Activated naive CD8-positive, alpha-beta T cell (primary cell): Measurements from ENCODE around the gene NTRK3.

ENCODE experiments used
- H3K27ac Mint-ChIP-seq: one replicate; pipeline ENCODE4 v1.8.0; 2021; ENCODE audit warnings: mixed read lengths
- H3K27me3 Mint-ChIP-seq: one replicate; pipeline ENCODE4 v1.8.0; 2021; ENCODE audit warnings: mixed read lengths
- H3K36me3 Mint-ChIP-seq: one replicate; pipeline ENCODE4 v1.8.0; 2021; ENCODE audit warnings: mixed read lengths
- H3K4me1 Mint-ChIP-seq: one replicate; pipeline ENCODE4 v1.8.0; 2021; ENCODE audit warnings: low read depth, mixed read lengths
- H3K4me3 Mint-ChIP-seq: one replicate; pipeline ENCODE4 v1.8.0; 2021; ENCODE audit warnings: mild to moderate bottlenecking, mixed read lengths
- H3K9me3 Mint-ChIP-seq: one replicate; pipeline ENCODE4 v1.8.0; 2021; ENCODE audit warnings: low read depth, mixed read lengths

NTRK3 gene

GRCh38 chr15:88003541-88004327, 252.8 kb downstream of the NTRK3 start:
- Mint-ChIP-seq H3K4me1 (no peaks in the 10 kb centered on the region), H3K4me3 (no peak overlapping the region), H3K36me3 (no peaks in the 10 kb centered on the region), H3K27ac (no peak overlapping the region), H3K9me3 (peaks cover 4% of the 10 kb centered on the region), H3K27me3 (no peaks in the 10 kb centered on the region)

GRCh38 chr15:88002706-88003105, 253.8 kb downstream of the NTRK3 start:
- Mint-ChIP-seq H3K4me1 (no peaks in the 10 kb centered on the region), H3K9me3 (peaks cover 4% of the 10 kb centered on the region), H3K36me3 (no peaks in the 10 kb centered on the region), H3K4me3 (no peak overlapping the region), H3K27ac (no peak overlapping the region), H3K27me3 (no peaks in the 10 kb centered on the region)

GRCh38 chr15:87998630-87999029, 257.9 kb downstream of the NTRK3 start:
- H3K36me3 Mint-ChIP-seq = no peaks in the 10 kb centered on the region
- peaks cover 4% of the 10 kb centered on the region for H3K9me3 Mint-ChIP-seq
- H3K4me1 Mint-ChIP-seq = no peaks in the 10 kb centered on the region
- no peaks in the 10 kb centered on the region for H3K27me3 Mint-ChIP-seq
- no peak overlapping the region for H3K27ac Mint-ChIP-seq
- H3K4me3 Mint-ChIP-seq = no peak overlapping the region

- no peaks in the 10 kb centered on the region for H3K9me3 Mint-ChIP-seq
- H3K4me1 Mint-ChIP-seq = no peaks in the 10 kb centered on the region
- H3K36me3 Mint-ChIP-seq = no peaks in the 10 kb centered on the region
- no peak overlapping the region for H3K27ac Mint-ChIP-seq
- H3K27me3 Mint-ChIP-seq = peaks cover 2% of the 10 kb centered on the region
- no peak overlapping the region for H3K4me3 Mint-ChIP-seq
Observed at GRCh38 chr15:87986776-87987175, 269.8 kb downstream of the NTRK3 start.

- H3K4me1 Mint-ChIP-seq = no peaks in the 10 kb centered on the region
- peaks cover 2% of the 10 kb centered on the region for H3K27me3 Mint-ChIP-seq
- no peaks in the 10 kb centered on the region for H3K9me3 Mint-ChIP-seq
- H3K4me3 Mint-ChIP-seq = no peak overlapping the region
- H3K36me3 Mint-ChIP-seq = no peaks in the 10 kb centered on the region
- H3K27ac Mint-ChIP-seq = no peak overlapping the region
Observed at GRCh38 chr15:87985451-87985850, 271.1 kb downstream of the NTRK3 start.

GRCh38 chr15:87981969-87982368, 274.6 kb downstream of the NTRK3 start:
- Mint-ChIP-seq H3K36me3 (no peaks in the 10 kb centered on the region), H3K9me3 (no peaks in the 10 kb centered on the region), H3K27me3 (peaks cover 2% of the 10 kb centered on the region), H3K4me3 (no peak overlapping the region), H3K4me1 (no peaks in the 10 kb centered on the region), H3K27ac (no peak overlapping the region)

- Mint-ChIP-seq H3K4me3 (no peak overlapping the region), H3K27me3 (no peaks in the 10 kb centered on the region), H3K9me3 (no peaks in the 10 kb centered on the region), H3K36me3 (no peaks in the 10 kb centered on the region), H3K4me1 (no peaks in the 10 kb centered on the region), H3K27ac (no peak overlapping the region)
Observed at GRCh38 chr15:87977907-87978306, 278.6 kb downstream of the NTRK3 start.

GRCh38 chr15:87976552-87976951, 280.0 kb downstream of the NTRK3 start:
- H3K27ac Mint-ChIP-seq = no peak overlapping the region

GRCh38 chr15:87973501-87974215, 282.9 kb downstream of the NTRK3 start:
- Mint-ChIP-seq H3K4me1 (no peaks in the 10 kb centered on the region), H3K27me3 (no peaks in the 10 kb centered on the region), H3K4me3 (no peak overlapping the region), H3K9me3 (no peaks in the 10 kb centered on the region), H3K36me3 (no peaks in the 10 kb centered on the region), H3K27ac (no peak overlapping the region)

More at GRCh38 chr15:87976552-87976951, 280.0 kb downstream of the NTRK3 start:
- H3K27me3 Mint-ChIP-seq = no peaks in the 10 kb centered on the region
- H3K4me3 Mint-ChIP-seq = no peak overlapping the region
- H3K36me3 Mint-ChIP-seq = no peaks in the 10 kb centered on the region
- H3K9me3 Mint-ChIP-seq = no peaks in the 10 kb centered on the region
- H3K4me1 Mint-ChIP-seq = no peaks in the 10 kb centered on the region

- H3K27ac Mint-ChIP-seq = no peak overlapping the region
- no peaks in the 10 kb centered on the region for H3K36me3 Mint-ChIP-seq
- no peaks in the 10 kb centered on the region for H3K9me3 Mint-ChIP-seq
- no peaks in the 10 kb centered on the region for H3K27me3 Mint-ChIP-seq
- no peaks in the 10 kb centered on the region for H3K4me1 Mint-ChIP-seq
- H3K4me3 Mint-ChIP-seq = no peak overlapping the region
Observed at GRCh38 chr15:87971076-87971475, 285.5 kb downstream of the NTRK3 start.

- H3K27ac Mint-ChIP-seq = no peak overlapping the region
- H3K9me3 Mint-ChIP-seq = no peaks in the 10 kb centered on the region
- H3K4me1 Mint-ChIP-seq = no peaks in the 10 kb centered on the region
- no peaks in the 10 kb centered on the region for H3K27me3 Mint-ChIP-seq
- H3K36me3 Mint-ChIP-seq = no peaks in the 10 kb centered on the region
- H3K4me3 Mint-ChIP-seq = no peak overlapping the region
Observed at GRCh38 chr15:87967951-87968350, 288.6 kb downstream of the NTRK3 start.

GRCh38 chr15:87965304-87965703, 291.2 kb downstream of the NTRK3 start:
- Mint-ChIP-seq H3K27me3 (peaks cover 2% of the 10 kb centered on the region), H3K36me3 (no peaks in the 10 kb centered on the region), H3K27ac (no peak overlapping the region), H3K4me1 (no peaks in the 10 kb centered on the region), H3K4me3 (no peak overlapping the region), H3K9me3 (no peaks in the 10 kb centered on the region)

- Mint-ChIP-seq H3K36me3 (no peaks in the 10 kb centered on the region), H3K4me1 (no peaks in the 10 kb centered on the region), H3K9me3 (no peaks in the 10 kb centered on the region), H3K27ac (no peak overlapping the region), H3K27me3 (peaks cover 2% of the 10 kb centered on the region), H3K4me3 (no peak overlapping the region)
Observed at GRCh38 chr15:87962428-87962827, 294.1 kb downstream of the NTRK3 start.

- Mint-ChIP-seq H3K4me1 (no peaks in the 10 kb centered on the region), H3K36me3 (no peaks in the 10 kb centered on the region), H3K4me3 (no peak overlapping the region), H3K27me3 (peaks cover 2% of the 10 kb centered on the region), H3K9me3 (no peaks in the 10 kb centered on the region), H3K27ac (no peak overlapping the region)
Observed at GRCh38 chr15:87961851-87962420, 294.6 kb downstream of the NTRK3 start.

- Mint-ChIP-seq H3K36me3 (no peaks in the 10 kb centered on the region), H3K4me1 (no peaks in the 10 kb centered on the region), H3K27ac (no peak overlapping the region), H3K27me3 (peaks cover 2% of the 10 kb centered on the region), H3K9me3 (no peaks in the 10 kb centered on the region), H3K4me3 (no peak overlapping the region)
Observed at GRCh38 chr15:87959662-87960061, 296.9 kb downstream of the NTRK3 start.
